ENCODE measurements around the gene CEP162.

DNA sequence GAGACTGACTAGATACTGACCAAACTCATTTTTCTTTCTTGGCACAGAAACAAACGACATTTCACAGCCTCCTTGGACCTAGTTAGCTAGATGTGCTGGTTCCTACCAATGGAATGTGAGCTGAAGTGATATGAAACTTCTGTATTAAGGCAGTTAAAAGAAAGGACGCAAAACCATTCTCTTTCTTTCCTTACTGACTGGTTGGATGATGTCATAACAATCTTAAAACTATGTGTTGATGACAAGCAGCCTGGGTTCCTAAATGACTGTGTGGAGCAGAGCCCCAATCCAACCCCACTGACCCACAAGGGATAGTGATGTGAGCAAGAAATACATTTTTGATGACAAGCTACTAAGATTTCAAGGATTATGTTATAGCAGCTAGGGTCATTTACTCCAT, 35.6 kb downstream of the CEP162 start:
- TF ChIP-seq, protein P1, sequence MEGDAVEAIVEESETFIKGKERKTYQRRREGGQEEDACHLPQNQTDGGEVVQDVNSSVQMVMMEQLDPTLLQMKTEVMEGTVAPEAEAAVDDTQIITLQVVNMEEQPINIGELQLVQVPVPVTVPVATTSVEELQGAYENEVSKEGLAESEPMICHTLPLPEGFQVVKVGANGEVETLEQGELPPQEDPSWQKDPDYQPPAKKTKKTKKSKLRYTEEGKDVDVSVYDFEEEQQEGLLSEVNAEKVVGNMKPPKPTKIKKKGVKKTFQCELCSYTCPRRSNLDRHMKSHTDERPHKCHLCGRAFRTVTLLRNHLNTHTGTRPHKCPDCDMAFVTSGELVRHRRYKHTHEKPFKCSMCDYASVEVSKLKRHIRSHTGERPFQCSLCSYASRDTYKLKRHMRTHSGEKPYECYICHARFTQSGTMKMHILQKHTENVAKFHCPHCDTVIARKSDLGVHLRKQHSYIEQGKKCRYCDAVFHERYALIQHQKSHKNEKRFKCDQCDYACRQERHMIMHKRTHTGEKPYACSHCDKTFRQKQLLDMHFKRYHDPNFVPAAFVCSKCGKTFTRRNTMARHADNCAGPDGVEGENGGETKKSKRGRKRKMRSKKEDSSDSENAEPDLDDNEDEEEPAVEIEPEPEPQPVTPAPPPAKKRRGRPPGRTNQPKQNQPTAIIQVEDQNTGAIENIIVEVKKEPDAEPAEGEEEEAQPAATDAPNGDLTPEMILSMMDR (IDR thresholded peaks at IDR 0.05), result no peak
- no peak for TF ChIP-seq EP300 (IDR thresholded peaks at IDR 0.05)
- TF ChIP-seq POLR2A (IDR thresholded peaks at IDR 0.05), result no peak
